H1 (cell line): ENCODE results near the gene RELL2.

ENCODE experiments used
- CTCF ChIP-seq, 3 experiments: IDR thresholded peaks; 1 replicate in 2 of 3; 2 replicates in 1 of 3; pipeline versions ENCODE4 v1.5.1 to v1.6.1; 2011; ENCODE audit warnings: low read length in 3 of 3, mild to moderate bottlenecking in 3 of 3, inconsistent platforms in 2 of 3, low read depth in 1 of 3, moderate library complexity in 1 of 3; ENCODE audit not compliant: insufficient read depth in 1 of 3; ENCODE audit errors: control extremely low read depth in 1 of 3
- POLR2A ChIP-seq, 2 experiments: IDR thresholded peaks; 1 replicate in 1 of 2; 2 replicates in 1 of 2; pipeline ENCODE4 v1.6.1; 2011; ENCODE audit warnings: low read depth in 2 of 2, low read length in 2 of 2, mild to moderate bottlenecking in 2 of 2; ENCODE audit errors: control extremely low read depth in 1 of 2

GRCh38 chr5:141640051-141640415 is 3.2 kb downstream of the RELL2 start:
- TF ChIP-seq POLR2A (IDR thresholded peaks at IDR 0.05; ENCODE audit: control extremely low read depth in 1 of 2, low read depth in 2 of 2, low read length in 2 of 2): no peak
- no peak for TF ChIP-seq CTCF (IDR thresholded peaks at IDR 0.05; ENCODE audit: control extremely low read depth in 1 of 3, insufficient read depth in 1 of 3, low read depth in 1 of 3, low read length in 3 of 3)
